Measurements from ENCODE around the gene MEX3A. TPM values are rescaled to one million over a fixed set of nuclear protein-coding genes. Genes with fewer than 3 reads are reported as not detected.

MEX3A gene
- total and polyA plus RNA-seq, 2 of the 8 experiments (the other 6 are each of a cell fraction or from before 2014, with no cell fraction given), result 34.1 to 52.4 TPM

- TF ChIP-seq, protein P1, sequence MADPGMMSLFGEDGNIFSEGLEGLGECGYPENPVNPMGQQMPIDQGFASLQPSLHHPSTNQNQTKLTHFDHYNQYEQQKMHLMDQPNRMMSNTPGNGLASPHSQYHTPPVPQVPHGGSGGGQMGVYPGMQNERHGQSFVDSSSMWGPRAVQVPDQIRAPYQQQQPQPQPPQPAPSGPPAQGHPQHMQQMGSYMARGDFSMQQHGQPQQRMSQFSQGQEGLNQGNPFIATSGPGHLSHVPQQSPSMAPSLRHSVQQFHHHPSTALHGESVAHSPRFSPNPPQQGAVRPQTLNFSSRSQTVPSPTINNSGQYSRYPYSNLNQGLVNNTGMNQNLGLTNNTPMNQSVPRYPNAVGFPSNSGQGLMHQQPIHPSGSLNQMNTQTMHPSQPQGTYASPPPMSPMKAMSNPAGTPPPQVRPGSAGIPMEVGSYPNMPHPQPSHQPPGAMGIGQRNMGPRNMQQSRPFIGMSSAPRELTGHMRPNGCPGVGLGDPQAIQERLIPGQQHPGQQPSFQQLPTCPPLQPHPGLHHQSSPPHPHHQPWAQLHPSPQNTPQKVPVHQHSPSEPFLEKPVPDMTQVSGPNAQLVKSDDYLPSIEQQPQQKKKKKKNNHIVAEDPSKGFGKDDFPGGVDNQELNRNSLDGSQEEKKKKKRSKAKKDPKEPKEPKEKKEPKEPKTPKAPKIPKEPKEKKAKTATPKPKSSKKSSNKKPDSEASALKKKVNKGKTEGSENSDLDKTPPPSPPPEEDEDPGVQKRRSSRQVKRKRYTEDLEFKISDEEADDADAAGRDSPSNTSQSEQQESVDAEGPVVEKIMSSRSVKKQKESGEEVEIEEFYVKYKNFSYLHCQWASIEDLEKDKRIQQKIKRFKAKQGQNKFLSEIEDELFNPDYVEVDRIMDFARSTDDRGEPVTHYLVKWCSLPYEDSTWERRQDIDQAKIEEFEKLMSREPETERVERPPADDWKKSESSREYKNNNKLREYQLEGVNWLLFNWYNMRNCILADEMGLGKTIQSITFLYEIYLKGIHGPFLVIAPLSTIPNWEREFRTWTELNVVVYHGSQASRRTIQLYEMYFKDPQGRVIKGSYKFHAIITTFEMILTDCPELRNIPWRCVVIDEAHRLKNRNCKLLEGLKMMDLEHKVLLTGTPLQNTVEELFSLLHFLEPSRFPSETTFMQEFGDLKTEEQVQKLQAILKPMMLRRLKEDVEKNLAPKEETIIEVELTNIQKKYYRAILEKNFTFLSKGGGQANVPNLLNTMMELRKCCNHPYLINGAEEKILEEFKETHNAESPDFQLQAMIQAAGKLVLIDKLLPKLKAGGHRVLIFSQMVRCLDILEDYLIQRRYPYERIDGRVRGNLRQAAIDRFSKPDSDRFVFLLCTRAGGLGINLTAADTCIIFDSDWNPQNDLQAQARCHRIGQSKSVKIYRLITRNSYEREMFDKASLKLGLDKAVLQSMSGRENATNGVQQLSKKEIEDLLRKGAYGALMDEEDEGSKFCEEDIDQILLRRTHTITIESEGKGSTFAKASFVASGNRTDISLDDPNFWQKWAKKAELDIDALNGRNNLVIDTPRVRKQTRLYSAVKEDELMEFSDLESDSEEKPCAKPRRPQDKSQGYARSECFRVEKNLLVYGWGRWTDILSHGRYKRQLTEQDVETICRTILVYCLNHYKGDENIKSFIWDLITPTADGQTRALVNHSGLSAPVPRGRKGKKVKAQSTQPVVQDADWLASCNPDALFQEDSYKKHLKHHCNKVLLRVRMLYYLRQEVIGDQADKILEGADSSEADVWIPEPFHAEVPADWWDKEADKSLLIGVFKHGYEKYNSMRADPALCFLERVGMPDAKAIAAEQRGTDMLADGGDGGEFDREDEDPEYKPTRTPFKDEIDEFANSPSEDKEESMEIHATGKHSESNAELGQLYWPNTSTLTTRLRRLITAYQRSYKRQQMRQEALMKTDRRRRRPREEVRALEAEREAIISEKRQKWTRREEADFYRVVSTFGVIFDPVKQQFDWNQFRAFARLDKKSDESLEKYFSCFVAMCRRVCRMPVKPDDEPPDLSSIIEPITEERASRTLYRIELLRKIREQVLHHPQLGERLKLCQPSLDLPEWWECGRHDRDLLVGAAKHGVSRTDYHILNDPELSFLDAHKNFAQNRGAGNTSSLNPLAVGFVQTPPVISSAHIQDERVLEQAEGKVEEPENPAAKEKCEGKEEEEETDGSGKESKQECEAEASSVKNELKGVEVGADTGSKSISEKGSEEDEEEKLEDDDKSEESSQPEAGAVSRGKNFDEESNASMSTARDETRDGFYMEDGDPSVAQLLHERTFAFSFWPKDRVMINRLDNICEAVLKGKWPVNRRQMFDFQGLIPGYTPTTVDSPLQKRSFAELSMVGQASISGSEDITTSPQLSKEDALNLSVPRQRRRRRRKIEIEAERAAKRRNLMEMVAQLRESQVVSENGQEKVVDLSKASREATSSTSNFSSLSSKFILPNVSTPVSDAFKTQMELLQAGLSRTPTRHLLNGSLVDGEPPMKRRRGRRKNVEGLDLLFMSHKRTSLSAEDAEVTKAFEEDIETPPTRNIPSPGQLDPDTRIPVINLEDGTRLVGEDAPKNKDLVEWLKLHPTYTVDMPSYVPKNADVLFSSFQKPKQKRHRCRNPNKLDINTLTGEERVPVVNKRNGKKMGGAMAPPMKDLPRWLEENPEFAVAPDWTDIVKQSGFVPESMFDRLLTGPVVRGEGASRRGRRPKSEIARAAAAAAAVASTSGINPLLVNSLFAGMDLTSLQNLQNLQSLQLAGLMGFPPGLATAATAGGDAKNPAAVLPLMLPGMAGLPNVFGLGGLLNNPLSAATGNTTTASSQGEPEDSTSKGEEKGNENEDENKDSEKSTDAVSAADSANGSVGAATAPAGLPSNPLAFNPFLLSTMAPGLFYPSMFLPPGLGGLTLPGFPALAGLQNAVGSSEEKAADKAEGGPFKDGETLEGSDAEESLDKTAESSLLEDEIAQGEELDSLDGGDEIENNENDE (IDR thresholded peaks at IDR 0.05; ENCODE audit: insufficient replicate concordance, low read length), result no peak
- TF ChIP-seq CEBPB (IDR thresholded peaks at IDR 0.05; ENCODE audit: low read depth, low read length) (0 out of 2 replicates have a peak, but pooled peaks have one; percentile 19), SP2 (IDR thresholded peaks at IDR 0.05; ENCODE audit: low read length) (no peak), CHD2 (IDR thresholded peaks at IDR 0.05; ENCODE audit: low read length) (no peak), JUN (IDR thresholded peaks at IDR 0.05; ENCODE audit: low read depth, low read length) (no peak), TBP (IDR thresholded peaks at IDR 0.05; ENCODE audit: low read depth, low read length) (no peak), JUND (IDR thresholded peaks at IDR 0.05; ENCODE audit: low read length) (no peak), ASH2L (IDR thresholded peaks at IDR 0.05; ENCODE audit: low read length) (no peak)
Measured at GRCh38 chr1:156104861-156105832, 22.9 kb upstream of the MEX3A start (continued).

All from H1 (cell line).